GM12878 (cell line): ENCODE data around the gene RCHY1.

Source experiments
- ATF2 ChIP-seq: IDR thresholded peaks from 2 replicates; pipeline ENCODE4 v1.6.1; 2012; ENCODE audit warnings: low read length, inconsistent platforms
- CHD4 ChIP-seq: fragments of 200-600 bp; sonication (generic); IDR thresholded peaks from 2 replicates; pipeline ENCODE4 v1.6.1; 2016; ENCODE audit warnings: mild to moderate bottlenecking
- EP300 ChIP-seq, 2 experiments: fragments of 150-350 bp in 1 of 2; IDR thresholded peaks; 2 replicates each; pipeline ENCODE4 v1.6.1; 2011 to 2012; ENCODE audit warnings: low read depth in 2 of 2, low read length in 2 of 2, borderline replicate concordance in 1 of 2, improper control_type of control experiment in 1 of 2, inconsistent platforms in 1 of 2; ENCODE audit not compliant: control insufficient read depth in 1 of 2
- EZH2 ChIP-seq: IDR thresholded peaks from 2 replicates; pipeline ENCODE4 v1.6.1; 2012; ENCODE audit warnings: low read depth, mild to moderate bottlenecking, control low read depth, inconsistent platforms, low read length, borderline replicate concordance; ENCODE audit not compliant: control insufficient read depth
- FOXK2 ChIP-seq: fragments of 450-650 bp; IDR thresholded peaks from 2 replicates; pipeline ENCODE4 v1.6.1; 2017; ENCODE audit warnings: mild to moderate bottlenecking, moderate library complexity
- FOXM1 ChIP-seq: IDR thresholded peaks from 2 replicates; pipeline ENCODE4 v1.6.1; 2012; ENCODE audit warnings: low read depth, mild to moderate bottlenecking, inconsistent platforms, low read length, moderate library complexity
- IKZF1 ChIP-seq: fragments of 450-650 bp; conservative IDR thresholded peaks from 2 replicates; pipeline ENCODE4 v1.6.1; 2017; ENCODE audit warnings: antibody characterized with exemption, mild to moderate bottlenecking
- MEF2A ChIP-seq: IDR thresholded peaks from 2 replicates; pipeline ENCODE4 v1.6.1; 2011; ENCODE audit warnings: low read depth, mild to moderate bottlenecking, low read length, moderate library complexity; ENCODE audit not compliant: insufficient read depth
- POLR2A ChIP-seq: IDR thresholded peaks from 2 replicates; pipeline ENCODE4 v1.6.1; 2011; ENCODE audit warnings: low read depth, mild to moderate bottlenecking, low read length
- SIN3A ChIP-seq: IDR thresholded peaks from 2 replicates; pipeline ENCODE4 v1.6.1; 2012; ENCODE audit warnings: low read depth, low read length, improper control_type of control experiment
- ZSCAN29 ChIP-seq: fragments of 450-650 bp; IDR thresholded peaks from 2 replicates; pipeline ENCODE4 v1.6.1; 2017; ENCODE audit warnings: mild to moderate bottlenecking, moderate library complexity
- TF ChIP-seq, protein P1 (sequence below), 3 experiments: IDR thresholded peaks in 2 of 3; conservative IDR thresholded peaks in 1 of 3; 2 replicates each; pipeline ENCODE4 v1.5.1; 2011; ENCODE audit warnings: low read depth in 3 of 3, low read length in 3 of 3, mild to moderate bottlenecking in 3 of 3, control low read depth in 2 of 3, moderate library complexity in 2 of 3, inconsistent platforms in 1 of 3, mixed read lengths in 1 of 3; ENCODE audit not compliant: control insufficient read depth in 2 of 3, insufficient read depth in 1 of 3; ENCODE audit errors: extremely low read depth in 1 of 3

GRCh38 chr4:75494563-75494962 lies 19.6 kb downstream of the RCHY1 start:
- no peak for TF ChIP-seq IKZF1
- no peak for TF ChIP-seq FOXK2
- no peak for TF ChIP-seq CHD4
- no peak for TF ChIP-seq EZH2
- no peak for TF ChIP-seq FOXM1
- TF ChIP-seq, protein P1, sequence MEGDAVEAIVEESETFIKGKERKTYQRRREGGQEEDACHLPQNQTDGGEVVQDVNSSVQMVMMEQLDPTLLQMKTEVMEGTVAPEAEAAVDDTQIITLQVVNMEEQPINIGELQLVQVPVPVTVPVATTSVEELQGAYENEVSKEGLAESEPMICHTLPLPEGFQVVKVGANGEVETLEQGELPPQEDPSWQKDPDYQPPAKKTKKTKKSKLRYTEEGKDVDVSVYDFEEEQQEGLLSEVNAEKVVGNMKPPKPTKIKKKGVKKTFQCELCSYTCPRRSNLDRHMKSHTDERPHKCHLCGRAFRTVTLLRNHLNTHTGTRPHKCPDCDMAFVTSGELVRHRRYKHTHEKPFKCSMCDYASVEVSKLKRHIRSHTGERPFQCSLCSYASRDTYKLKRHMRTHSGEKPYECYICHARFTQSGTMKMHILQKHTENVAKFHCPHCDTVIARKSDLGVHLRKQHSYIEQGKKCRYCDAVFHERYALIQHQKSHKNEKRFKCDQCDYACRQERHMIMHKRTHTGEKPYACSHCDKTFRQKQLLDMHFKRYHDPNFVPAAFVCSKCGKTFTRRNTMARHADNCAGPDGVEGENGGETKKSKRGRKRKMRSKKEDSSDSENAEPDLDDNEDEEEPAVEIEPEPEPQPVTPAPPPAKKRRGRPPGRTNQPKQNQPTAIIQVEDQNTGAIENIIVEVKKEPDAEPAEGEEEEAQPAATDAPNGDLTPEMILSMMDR (IDR thresholded peaks at IDR 0.05 in 2 of 3, conservative IDR thresholded peaks at IDR 0.05 in 1 of 3; ENCODE audit: control insufficient read depth in 2 of 3, extremely low read depth in 1 of 3, insufficient read depth in 1 of 3, low read depth in 3 of 3, low read length in 3 of 3), result no peak
- no peak for TF ChIP-seq POLR2A
- no peak for TF ChIP-seq EP300 (IDR thresholded peaks at IDR 0.05; ENCODE audit: borderline replicate concordance in 1 of 2, control insufficient read depth in 1 of 2, low read depth in 2 of 2, low read length in 2 of 2)
- no peak for TF ChIP-seq ZSCAN29
- no peak for TF ChIP-seq ATF2
- no peak for TF ChIP-seq SIN3A
- no peak for TF ChIP-seq MEF2A
